A673 (cell line): ENCODE measurements around the gene SFT2D1. TPM values are rescaled to one million over a fixed set of nuclear protein-coding genes. Genes with fewer than 3 reads are reported as not detected.

ENCODE experiments used
- BruUV-seq: library from RNA; stranded (reverse); fragments of 400-500 nt; replicated peaks from 2 replicates; lab custom pipeline; 2021; lab: Mats Ljungman, UMichigan
- CTCF ChIA-PET: fragments of 300-600 bp; sonication (Branson Sonifier 250); formaldehyde crosslinking; loops from one replicate; lab custom pipeline; 2022; ENCODE audit warnings: antibody characterized with exemption; lab: Charles Lee
- POLR2A ChIA-PET: fragments of 300-600 bp; sonication (Branson Sonifier 250); formaldehyde crosslinking; loops from one replicate; lab custom pipeline; 2022; ENCODE audit warnings: antibody characterized with exemption; ENCODE audit not compliant: low non-redundant PET; lab: Charles Lee
- DNase-seq: peaks from one replicate; pipeline ENCODE4 v3.0.0-alpha.2; 2015; ENCODE audit warnings: low spot score
- H3K27ac ChIP-seq: fragments of 200-600 bp; sonication (generic); 2 replicates; pipeline ENCODE4 v1.5.1; 2016; ENCODE audit warnings: mixed run types, low read depth, mild to moderate bottlenecking, mixed read lengths, antibody characterized with exemption, low read length; ENCODE audit not compliant: poor library complexity, severe bottlenecking
- H3K27me3 ChIP-seq: fragments of 200-600 bp; sonication (generic); replicated peaks from 2 replicates; pipeline ENCODE4 v1.6.1; 2017; ENCODE audit warnings: mixed run types, low read depth, mild to moderate bottlenecking, mixed read lengths, antibody characterized with exemption, low read length; ENCODE audit not compliant: insufficient read depth, poor library complexity
- H3K36me3 ChIP-seq: fragments of 200-600 bp; sonication (generic); 2 replicates; pipeline ENCODE4 v1.6.1; 2016; ENCODE audit warnings: mixed run types, mild to moderate bottlenecking, mixed read lengths, antibody characterized with exemption, low read length; ENCODE audit not compliant: insufficient read depth, poor library complexity, severe bottlenecking
- H3K4me1 ChIP-seq: fragments of 200-600 bp; sonication (generic); 2 replicates; pipeline ENCODE4 v1.6.1; 2017; ENCODE audit warnings: mixed run types, mild to moderate bottlenecking, mixed read lengths, antibody characterized with exemption, low read length; ENCODE audit not compliant: insufficient read depth, poor library complexity, severe bottlenecking
- H3K4me3 ChIP-seq: fragments of 200-600 bp; sonication (generic); 2 replicates; pipeline ENCODE4 v1.5.1; 2016; ENCODE audit warnings: low read depth, mixed run types, mild to moderate bottlenecking, mixed read lengths, low read length; ENCODE audit not compliant: poor library complexity, severe bottlenecking
- H3K9me3 ChIP-seq: fragments of 200-600 bp; sonication (generic); 2 replicates; pipeline ENCODE4 v1.6.1; 2016; ENCODE audit warnings: mixed run types, low read depth, mild to moderate bottlenecking, mixed read lengths, antibody characterized with exemption, low read length; ENCODE audit not compliant: poor library complexity, severe bottlenecking
- EZH2 ChIP-seq: fragments of 200-600 bp; sonication (generic); IDR thresholded peaks from 2 replicates; pipeline ENCODE4 v1.6.1; 2017; ENCODE audit warnings: borderline replicate concordance, low read depth, mild to moderate bottlenecking, mixed read lengths, antibody characterized with exemption, low read length; ENCODE audit not compliant: poor library complexity, severe bottlenecking
- intact Hi-C: fragments of 100-400 bp; cut with micrococcal nuclease; formaldehyde crosslinking; loops from one replicate; pipeline ENCODE4 v1.10.0; 2022; ENCODE audit not compliant: unreplicated experiment
- total RNA-seq: library from RNA; stranded (reverse); gene quantifications from 2 replicates; pipeline ENCODE4 v1.2.3, GENCODE V29; 2021
- TF ChIP-seq, protein P1 (sequence below): fragments of 300-800, 200-600 bp; sonication (generic); conservative IDR thresholded peaks from 2 replicates; pipeline ENCODE4 v1.5.1; 2017; ENCODE audit warnings: low read depth, mild to moderate bottlenecking, antibody characterized with exemption, low read length, moderate library complexity, mixed read lengths

SFT2D1 gene
- total RNA-seq, 1 experiment from 2014 or later, result 62.0 TPM

DNA sequence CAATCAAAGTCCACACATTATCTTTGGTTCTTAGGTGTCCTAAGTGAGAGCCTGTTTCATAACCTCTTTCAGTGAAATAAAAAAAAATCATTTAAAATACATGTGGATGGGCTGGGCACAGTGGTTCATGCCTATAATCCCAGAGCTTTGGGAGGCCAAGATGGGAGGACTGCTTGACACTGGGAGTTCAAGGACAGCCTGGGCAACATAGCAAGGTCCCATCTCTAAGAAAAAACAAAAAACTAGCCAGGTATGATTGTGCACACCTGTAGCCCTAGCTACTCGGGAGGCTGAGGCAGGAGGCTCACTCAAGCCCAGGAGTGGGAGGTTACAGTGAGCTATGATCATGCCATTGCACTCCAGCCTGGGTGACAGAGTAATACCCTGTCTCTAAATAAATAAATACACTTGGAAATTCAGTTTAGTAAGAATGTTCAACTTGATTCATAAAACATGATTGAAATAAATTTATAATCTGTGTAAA is 36.8 kb upstream of the SFT2D1 start:
- no peaks in the 10 kb centered on the region for H3K9me3 ChIP-seq
- ChIA-PET POLR2A (no interaction called here), CTCF (interaction anchor here (0.6 kb wide), 1 partner anchor 357 kb away, joined by 5 read pairs; no protein-coding TSS in a partner anchor)
- no peak overlapping the region for H3K27ac ChIP-seq
- BruUV-seq, result no TSS peak
- no peak for TF ChIP-seq EZH2
- TF ChIP-seq, protein P1, sequence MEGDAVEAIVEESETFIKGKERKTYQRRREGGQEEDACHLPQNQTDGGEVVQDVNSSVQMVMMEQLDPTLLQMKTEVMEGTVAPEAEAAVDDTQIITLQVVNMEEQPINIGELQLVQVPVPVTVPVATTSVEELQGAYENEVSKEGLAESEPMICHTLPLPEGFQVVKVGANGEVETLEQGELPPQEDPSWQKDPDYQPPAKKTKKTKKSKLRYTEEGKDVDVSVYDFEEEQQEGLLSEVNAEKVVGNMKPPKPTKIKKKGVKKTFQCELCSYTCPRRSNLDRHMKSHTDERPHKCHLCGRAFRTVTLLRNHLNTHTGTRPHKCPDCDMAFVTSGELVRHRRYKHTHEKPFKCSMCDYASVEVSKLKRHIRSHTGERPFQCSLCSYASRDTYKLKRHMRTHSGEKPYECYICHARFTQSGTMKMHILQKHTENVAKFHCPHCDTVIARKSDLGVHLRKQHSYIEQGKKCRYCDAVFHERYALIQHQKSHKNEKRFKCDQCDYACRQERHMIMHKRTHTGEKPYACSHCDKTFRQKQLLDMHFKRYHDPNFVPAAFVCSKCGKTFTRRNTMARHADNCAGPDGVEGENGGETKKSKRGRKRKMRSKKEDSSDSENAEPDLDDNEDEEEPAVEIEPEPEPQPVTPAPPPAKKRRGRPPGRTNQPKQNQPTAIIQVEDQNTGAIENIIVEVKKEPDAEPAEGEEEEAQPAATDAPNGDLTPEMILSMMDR, result no peak
- no peaks in the 10 kb centered on the region for H3K36me3 ChIP-seq
- DNase-seq, result no peak
- peaks cover 4% of the 10 kb centered on the region for H3K4me1 ChIP-seq
- no peak overlapping the region for H3K4me3 ChIP-seq
- intact Hi-C loops, result no loop called here
- no peaks in the 10 kb centered on the region for H3K27me3 ChIP-seq

DNA sequence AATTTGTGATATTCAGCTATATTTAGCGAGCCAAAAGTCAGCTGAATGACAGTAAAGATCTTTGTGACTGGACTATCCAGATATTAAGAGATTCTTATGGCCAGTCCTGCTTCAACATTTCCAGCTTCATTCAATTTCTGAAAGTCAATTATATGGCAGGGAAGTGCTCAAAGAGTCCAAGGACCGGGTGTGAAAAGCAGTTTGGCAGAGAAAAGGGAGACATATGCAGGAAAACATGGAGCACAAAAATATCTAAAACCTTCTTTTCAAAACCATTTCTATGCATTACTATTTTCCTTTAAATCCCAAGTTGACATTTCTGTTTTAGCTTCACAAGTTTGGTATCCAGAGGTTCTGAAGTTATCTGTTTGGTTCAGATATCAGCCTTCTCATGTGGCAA is 35.4 kb upstream of the SFT2D1 start:
- Histone ChIP-seq H3K4me1 (peaks cover 4% of the 10 kb centered on the region), H3K9me3 (no peaks in the 10 kb centered on the region), H3K4me3 (no peak overlapping the region), H3K27ac (no peak overlapping the region), H3K36me3 (no peaks in the 10 kb centered on the region), H3K27me3 (no peaks in the 10 kb centered on the region)
- CTCF ChIA-PET, result interaction anchor here (0.6 kb wide), 1 partner anchor 98 kb away, joined by 4 read pairs; no protein-coding TSS in a partner anchor
- BruUV-seq, result no TSS peak
- POLR2A ChIA-PET, result no interaction called here
- TF ChIP-seq, protein P1, result no peak
- intact Hi-C loops, result no loop called here
- no peak for DNase-seq

DNA sequence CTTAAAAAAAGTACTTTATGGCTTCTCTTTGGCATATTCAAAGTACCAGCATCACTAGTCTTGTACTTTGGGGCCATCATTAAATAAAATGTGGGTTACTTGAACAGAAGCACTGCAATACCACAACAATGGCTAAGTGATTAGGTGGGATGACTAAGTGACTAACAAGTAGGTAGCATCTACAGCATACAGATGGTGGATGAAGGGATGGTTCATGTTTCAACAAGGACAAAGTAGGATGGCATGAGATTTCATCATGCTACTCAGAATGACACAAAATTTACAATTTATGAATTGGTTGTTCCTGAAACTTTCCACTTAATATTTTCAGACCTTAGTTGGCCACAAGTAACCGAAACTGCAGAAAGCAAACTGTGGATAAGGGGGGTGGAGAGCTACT is 32.7 kb upstream of the SFT2D1 start:
- H3K4me1 ChIP-seq, result no peaks in the 10 kb centered on the region
- no TSS peak for BruUV-seq
- no peaks in the 10 kb centered on the region for H3K9me3 ChIP-seq
- intact Hi-C loops, result no loop called here
- TF ChIP-seq, protein P1, result no peak
- no peak for TF ChIP-seq EZH2
- no peak for DNase-seq
- POLR2A ChIA-PET, result no interaction called here
- no peaks in the 10 kb centered on the region for H3K36me3 ChIP-seq
- CTCF ChIA-PET, result no interaction called here
- H3K27me3 ChIP-seq, result no peaks in the 10 kb centered on the region
- H3K27ac ChIP-seq, result no peak overlapping the region
- no peak overlapping the region for H3K4me3 ChIP-seq
